Measurements from ENCODE around the gene BBIP1. TPM values are rescaled to one million over a fixed set of nuclear protein-coding genes. Genes with fewer than 3 reads are reported as not detected.

The BBIP1 gene
- total and polyA plus RNA-seq, 9 of the 15 experiments (the other 6 are each of a cell fraction or from before 2014, with no cell fraction given), result 5.2 to 31.0 (median 19.4) TPM

DNA sequence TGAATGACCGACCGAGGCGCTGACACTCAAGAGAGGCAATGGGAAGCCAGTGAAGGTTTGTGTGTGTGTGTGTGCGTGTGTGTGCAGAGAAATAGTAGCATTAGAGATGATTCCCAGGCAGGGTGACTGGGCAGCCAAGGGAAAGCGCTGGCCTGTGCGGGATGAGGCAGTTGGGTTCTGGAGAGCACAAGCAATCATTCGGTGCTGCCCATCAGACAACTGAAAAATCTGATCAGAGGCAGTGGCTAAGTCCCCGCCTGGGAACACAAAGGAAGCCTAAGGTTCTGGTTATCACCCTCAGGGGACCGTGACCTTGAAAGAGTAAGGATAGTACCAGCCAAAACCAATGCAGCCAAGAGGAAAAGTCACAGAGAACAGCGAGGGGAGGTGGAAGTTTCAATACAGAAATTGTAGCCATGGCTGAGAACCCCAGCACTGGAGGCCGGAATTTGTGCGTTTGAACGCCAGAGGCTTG lies 48.1 kb downstream of the BBIP1 start:
- no peaks in the 10 kb centered on the region for H3K9me3 ChIP-seq (replicated peaks; ENCODE audit: control insufficient read depth, insufficient read depth, low read depth, low read length)
- DNase-seq (ENCODE audit: extremely low read depth in 1 of 4, low spot score in 3 of 4) (peak in 1 of 4 experiments; percentile 45), ATAC-seq (no peak), FAIRE-seq (no peak)
- no peaks in the 10 kb centered on the region for H3K27me3 ChIP-seq (ENCODE audit: control insufficient read depth in 2 of 2, insufficient read depth in 2 of 2, low read length in 2 of 2)
- BruUV-seq (replicated peaks), result no TSS peak
- H4K20me1 ChIP-seq (replicated peaks; ENCODE audit: control insufficient read depth, insufficient read depth, low read length), result no peaks in the 10 kb centered on the region
- in situ Hi-C loops (cut with MboI), result no loop called here
- ChIA-PET CTCF (ENCODE audit: low intra/inter-chr PET ratio) (no interaction called here), POLR2A (interaction anchor here (0.9 to 1.5 kb wide), 3 partner anchors 8 to 57 kb away, joined by 3 to 5 read pairs (median 3); no protein-coding TSS in a partner anchor)
- peaks cover 15 to 31% of the 10 kb centered on the region in 2 experiments for H3K4me1 ChIP-seq (replicated peaks in 1 of 2; ENCODE audit: control insufficient read depth in 2 of 2, insufficient read depth in 2 of 2, low read length in 2 of 2)
- WGBS (ENCODE audit: insufficient coverage, low coverage, missing lambda C conversion rate), result 32% methylated on average over 12 of the region's 13 CpGs
- peak overlapping the region; percentile 84 for H2AFZ ChIP-seq (ENCODE audit: low read depth, low read length)
- peak overlapping the region; percentile 72 to 89; a peak in 3 of 4 replicates for H3K9ac ChIP-seq (ENCODE audit: insufficient read depth in 1 of 2, low read depth in 2 of 2, low read length in 2 of 2)
- intact Hi-C loops (cut with micrococcal nuclease), result loop anchor here (1.0 to 10.0 kb wide), 4 partner anchors 13 to 256 kb away; no protein-coding TSS in a partner anchor
- H3K79me2 ChIP-seq (ENCODE audit: control insufficient read depth, insufficient read depth, low read length), result peaks cover 32% of the 10 kb centered on the region
- H3K36me3 ChIP-seq (ENCODE audit: control insufficient read depth, insufficient read depth, low read length), result 0 out of 3 replicates have a peak, but pooled peaks cover 1% of the 10 kb centered on the region
- H3K4me3 ChIP-seq, result peak overlapping the region; percentile 64; the same call in 1 of the 2 replicates
- peak overlapping the region; percentile 83 for H3K27ac ChIP-seq (ENCODE audit: extremely low read depth, low read depth, low read length)
- H3K9me1 ChIP-seq (ENCODE audit: control insufficient read depth, insufficient read depth, low read length), result no peaks in the 10 kb centered on the region
- peak overlapping the region; percentile 84 for H3K4me2 ChIP-seq (ENCODE audit: insufficient read depth, low read length)
- TF ChIP-seq TBP (optimal IDR thresholded peaks at IDR 0.05; ENCODE audit: low read depth, low read length) (peak; percentile 4), KDM5B (IDR thresholded peaks at IDR 0.05; ENCODE audit: insufficient replicate concordance, low read depth, low read length) (peak; percentile 10), ZKSCAN1 (IDR thresholded peaks at IDR 0.05; ENCODE audit: low read depth, low read length) (no peak), ZNF766 (CRISPR knock-in tag; conservative IDR thresholded peaks at IDR 0.05) (peak; percentile 59; the same call in 1 of the 2 replicates), ZNF175 (CRISPR knock-in tag; IDR thresholded peaks at IDR 0.05; ENCODE audit: low read depth) (0 out of 2 replicates have a peak, but pooled peaks have one; percentile 11), ZNF695 (CRISPR knock-in tag; IDR thresholded peaks at IDR 0.05) (no peak), ZNF589 (CRISPR knock-in tag; IDR thresholded peaks at IDR 0.05; ENCODE audit: low read depth) (peak; percentile 32; the same call in 1 of the 2 replicates), SMAD4 (CRISPR knock-in tag; conservative IDR thresholded peaks at IDR 0.05) (0 out of 2 replicates have a peak, but pooled peaks have one; percentile 13), NFIX (CRISPR knock-in tag; IDR thresholded peaks at IDR 0.05; ENCODE audit: low read depth) (no peak)
- TF ChIP-seq, protein P1, sequence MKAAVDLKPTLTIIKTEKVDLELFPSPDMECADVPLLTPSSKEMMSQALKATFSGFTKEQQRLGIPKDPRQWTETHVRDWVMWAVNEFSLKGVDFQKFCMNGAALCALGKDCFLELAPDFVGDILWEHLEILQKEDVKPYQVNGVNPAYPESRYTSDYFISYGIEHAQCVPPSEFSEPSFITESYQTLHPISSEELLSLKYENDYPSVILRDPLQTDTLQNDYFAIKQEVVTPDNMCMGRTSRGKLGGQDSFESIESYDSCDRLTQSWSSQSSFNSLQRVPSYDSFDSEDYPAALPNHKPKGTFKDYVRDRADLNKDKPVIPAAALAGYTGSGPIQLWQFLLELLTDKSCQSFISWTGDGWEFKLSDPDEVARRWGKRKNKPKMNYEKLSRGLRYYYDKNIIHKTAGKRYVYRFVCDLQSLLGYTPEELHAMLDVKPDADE (conservative IDR thresholded peaks at IDR 0.05; ENCODE audit: control insufficient read depth, low read depth, low read length), result no peak
- TF ChIP-seq, protein P2, sequence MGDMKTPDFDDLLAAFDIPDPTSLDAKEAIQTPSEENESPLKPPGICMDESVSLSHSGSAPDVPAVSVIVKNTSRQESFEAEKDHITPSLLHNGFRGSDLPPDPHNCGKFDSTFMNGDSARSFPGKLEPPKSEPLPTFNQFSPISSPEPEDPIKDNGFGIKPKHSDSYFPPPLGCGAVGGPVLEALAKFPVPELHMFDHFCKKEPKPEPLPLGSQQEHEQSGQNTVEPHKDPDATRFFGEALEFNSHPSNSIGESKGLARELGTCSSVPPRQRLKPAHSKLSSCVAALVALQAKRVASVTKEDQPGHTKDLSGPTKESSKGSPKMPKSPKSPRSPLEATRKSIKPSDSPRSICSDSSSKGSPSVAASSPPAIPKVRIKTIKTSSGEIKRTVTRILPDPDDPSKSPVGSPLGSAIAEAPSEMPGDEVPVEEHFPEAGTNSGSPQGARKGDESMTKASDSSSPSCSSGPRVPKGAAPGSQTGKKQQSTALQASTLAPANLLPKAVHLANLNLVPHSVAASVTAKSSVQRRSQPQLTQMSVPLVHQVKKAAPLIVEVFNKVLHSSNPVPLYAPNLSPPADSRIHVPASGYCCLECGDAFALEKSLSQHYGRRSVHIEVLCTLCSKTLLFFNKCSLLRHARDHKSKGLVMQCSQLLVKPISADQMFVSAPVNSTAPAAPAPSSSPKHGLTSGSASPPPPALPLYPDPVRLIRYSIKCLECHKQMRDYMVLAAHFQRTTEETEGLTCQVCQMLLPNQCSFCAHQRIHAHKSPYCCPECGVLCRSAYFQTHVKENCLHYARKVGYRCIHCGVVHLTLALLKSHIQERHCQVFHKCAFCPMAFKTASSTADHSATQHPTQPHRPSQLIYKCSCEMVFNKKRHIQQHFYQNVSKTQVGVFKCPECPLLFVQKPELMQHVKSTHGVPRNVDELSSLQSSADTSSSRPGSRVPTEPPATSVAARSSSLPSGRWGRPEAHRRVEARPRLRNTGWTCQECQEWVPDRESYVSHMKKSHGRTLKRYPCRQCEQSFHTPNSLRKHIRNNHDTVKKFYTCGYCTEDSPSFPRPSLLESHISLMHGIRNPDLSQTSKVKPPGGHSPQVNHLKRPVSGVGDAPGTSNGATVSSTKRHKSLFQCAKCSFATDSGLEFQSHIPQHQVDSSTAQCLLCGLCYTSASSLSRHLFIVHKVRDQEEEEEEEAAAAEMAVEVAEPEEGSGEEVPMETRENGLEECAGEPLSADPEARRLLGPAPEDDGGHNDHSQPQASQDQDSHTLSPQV (IDR thresholded peaks at IDR 0.05), result peak; percentile 68; the same call in 1 of the 2 replicates

Data from K562 (cell line).